NK-92 (cell line): Measurements from ENCODE around the gene SLC25A21.

Source experiments
- DNase-seq: peaks from one replicate; lab custom pipeline; 2025; ENCODE audit not compliant: unreplicated experiment; lab: John Stamatoyannopoulos, UW

Gene SLC25A21

GRCh38 chr14:37144729-37145363 lies 27.6 kb downstream of the SLC25A21 start:
- DNase-seq, result no peak

- no peak for DNase-seq
Observed at GRCh38 chr14:37143475-37143874, 28.9 kb downstream of the SLC25A21 start.

GRCh38 chr14:37142835-37143401 lies 29.5 kb downstream of the SLC25A21 start:
- no peak for DNase-seq

- DNase-seq, result no peak
Observed at GRCh38 chr14:37140176-37140575, 32.2 kb downstream of the SLC25A21 start.

- no peak for DNase-seq
Observed at GRCh38 chr14:37139710-37140109, 32.7 kb downstream of the SLC25A21 start.

GRCh38 chr14:37138898-37139297 lies 33.5 kb downstream of the SLC25A21 start:
- no peak for DNase-seq

- no peak for DNase-seq
Observed at GRCh38 chr14:37133284-37133913, 39.0 kb downstream of the SLC25A21 start.

- no peak for DNase-seq
Observed at GRCh38 chr14:37131205-37131604, 41.2 kb downstream of the SLC25A21 start.

GRCh38 chr14:37129047-37129446 lies 43.4 kb downstream of the SLC25A21 start:
- DNase-seq, result no peak

- no peak for DNase-seq
Observed at GRCh38 chr14:37124614-37125013, 47.8 kb downstream of the SLC25A21 start.

GRCh38 chr14:37122919-37123639 lies 49.3 kb downstream of the SLC25A21 start:
- DNase-seq, result no peak

GRCh38 chr14:37122288-37122687 lies 50.1 kb downstream of the SLC25A21 start:
- no peak for DNase-seq

GRCh38 chr14:37118673-37119366 lies 53.6 kb downstream of the SLC25A21 start:
- no peak for DNase-seq

GRCh38 chr14:37116933-37117849 lies 55.2 kb downstream of the SLC25A21 start:
- no peak for DNase-seq

GRCh38 chr14:37115406-37115805 lies 57.0 kb downstream of the SLC25A21 start:
- DNase-seq, result no peak

- DNase-seq, result no peak
Observed at GRCh38 chr14:37114559-37114958, 57.8 kb downstream of the SLC25A21 start.

- DNase-seq, result no peak
Observed at GRCh38 chr14:37114002-37114401, 58.4 kb downstream of the SLC25A21 start.

GRCh38 chr14:37098132-37098531 lies 74.3 kb downstream of the SLC25A21 start:
- DNase-seq, result no peak

- no peak for DNase-seq
Observed at GRCh38 chr14:37094502-37094901, 77.9 kb downstream of the SLC25A21 start.

GRCh38 chr14:37093364-37093763 lies 79.0 kb downstream of the SLC25A21 start:
- DNase-seq, result no peak
